Activated CD8-positive, alpha-beta memory T cell treated with anti-CD3 and anti-CD28 coated beads for 1 hour (primary cell): ENCODE results near the gene C1orf226.
"Not testable (repeated sequence)": the region's sequence is repeated elsewhere in the genome, so short reads cannot be mapped to it uniquely, and the experiment has no call there.

Source experiments
- DNase-seq, 2 donors: peaks; one replicate each; pipeline ENCODE4 v3.0.0-alpha.2; 2020; ENCODE audit warnings: low read depth in 1 of 2; ENCODE audit errors: extremely low read depth in 1 of 2

The C1orf226 gene, protein sequence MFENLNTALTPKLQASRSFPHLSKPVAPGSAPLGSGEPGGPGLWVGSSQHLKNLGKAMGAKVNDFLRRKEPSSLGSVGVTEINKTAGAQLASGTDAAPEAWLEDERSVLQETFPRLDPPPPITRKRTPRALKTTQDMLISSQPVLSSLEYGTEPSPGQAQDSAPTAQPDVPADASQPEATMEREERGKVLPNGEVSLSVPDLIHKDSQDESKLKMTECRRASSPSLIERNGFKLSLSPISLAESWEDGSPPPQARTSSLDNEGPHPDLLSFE

DNA sequence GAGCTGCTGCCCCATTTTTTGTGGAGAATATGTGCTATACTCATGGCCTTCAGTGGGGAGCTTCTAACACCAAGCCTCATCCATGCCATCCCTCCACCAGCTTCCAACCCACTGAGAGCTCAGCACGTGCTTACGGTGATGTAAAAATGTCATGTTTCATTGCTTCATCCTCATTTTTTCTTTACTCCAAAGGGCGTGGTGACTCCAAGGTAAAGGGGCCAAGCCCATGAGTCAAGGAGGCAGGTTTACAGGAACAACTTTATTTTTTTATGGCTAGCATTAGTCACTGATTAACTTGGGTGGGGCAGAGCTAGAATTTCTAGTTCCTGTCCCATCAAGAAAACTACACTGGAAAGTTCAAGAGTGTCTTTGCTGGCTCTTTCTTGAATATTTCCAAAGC is at the start of gene C1orf226:
Gene C1orf226, plus strand, starts transcription at position 346 of the 400 bp plus-strand sequence. CDS start 174 bp downstream, outside the sequence.
- no peak for DNase-seq

DNA sequence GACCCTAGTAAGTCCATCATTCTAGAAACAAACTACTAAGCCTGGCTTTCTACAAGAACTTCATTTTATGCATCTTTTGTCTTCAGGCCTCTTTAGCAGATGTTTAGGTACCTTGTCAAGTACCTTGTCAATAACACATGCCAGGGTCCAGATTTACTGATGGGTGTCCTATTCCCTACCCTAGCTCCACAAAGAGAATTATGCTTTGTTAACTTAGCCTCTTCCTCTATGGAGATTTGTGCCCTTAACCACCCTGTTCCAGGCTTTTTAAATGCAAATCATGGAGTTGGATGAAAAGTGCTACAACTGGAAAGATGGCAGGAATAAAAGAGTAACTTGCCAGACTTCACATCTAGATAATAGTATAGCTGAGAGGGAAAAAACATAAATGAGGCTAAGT is 47.5 kb upstream of the C1orf226 start:
- DNase-seq: no peak

DNA sequence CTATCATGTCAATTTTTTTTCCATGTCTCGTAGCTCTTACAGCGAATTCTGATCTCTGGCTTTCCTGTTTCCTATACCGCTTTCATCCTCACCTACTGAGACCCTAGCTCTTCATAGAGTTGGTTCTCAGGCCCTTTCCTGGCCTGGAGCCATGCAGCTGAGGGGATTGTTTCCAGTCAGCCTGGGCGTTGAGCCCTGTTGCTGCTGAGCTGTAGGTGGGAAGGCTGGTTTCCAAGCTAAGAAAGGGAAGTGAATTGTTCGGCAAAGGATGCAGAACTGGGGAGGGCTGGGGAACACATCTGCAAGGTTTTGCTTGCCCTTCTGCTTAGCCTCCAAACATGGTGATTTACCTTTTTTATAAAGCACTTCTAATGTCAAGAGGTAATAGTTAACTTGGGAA is 46.4 kb upstream of the C1orf226 start:
- DNase-seq: no peak

DNA sequence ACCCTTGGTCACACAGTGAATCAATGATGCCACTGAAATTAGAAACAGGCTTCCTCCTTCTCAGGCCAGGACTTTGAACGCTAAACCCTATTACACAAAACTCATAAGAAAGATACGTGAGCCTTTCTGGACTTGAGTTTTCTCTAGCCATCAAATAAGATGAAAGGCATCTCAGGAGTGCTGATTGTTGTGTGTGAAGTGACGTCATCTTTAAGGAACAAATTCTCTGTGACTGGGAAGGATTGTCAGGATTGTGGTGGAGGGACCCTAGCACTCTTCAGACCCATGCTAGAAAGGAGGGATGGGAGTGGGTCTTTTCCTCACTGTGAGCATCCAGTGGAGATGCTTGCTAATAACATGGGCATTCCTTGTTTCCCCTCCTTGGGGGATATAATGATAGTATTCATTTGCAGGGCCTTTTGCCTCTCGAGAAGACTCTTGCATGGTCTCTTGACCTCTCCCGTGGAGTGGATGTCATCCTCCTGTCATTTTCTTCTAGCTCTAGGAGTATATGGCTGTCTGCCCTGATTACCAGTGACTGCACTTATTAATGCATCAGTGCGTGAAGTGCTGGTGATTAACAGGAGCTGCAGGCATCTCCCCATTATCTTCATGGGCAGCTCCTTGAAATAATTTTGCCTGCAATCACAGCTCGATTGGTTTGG is 44.8 kb upstream of the C1orf226 start:
- no peak for DNase-seq

DNA sequence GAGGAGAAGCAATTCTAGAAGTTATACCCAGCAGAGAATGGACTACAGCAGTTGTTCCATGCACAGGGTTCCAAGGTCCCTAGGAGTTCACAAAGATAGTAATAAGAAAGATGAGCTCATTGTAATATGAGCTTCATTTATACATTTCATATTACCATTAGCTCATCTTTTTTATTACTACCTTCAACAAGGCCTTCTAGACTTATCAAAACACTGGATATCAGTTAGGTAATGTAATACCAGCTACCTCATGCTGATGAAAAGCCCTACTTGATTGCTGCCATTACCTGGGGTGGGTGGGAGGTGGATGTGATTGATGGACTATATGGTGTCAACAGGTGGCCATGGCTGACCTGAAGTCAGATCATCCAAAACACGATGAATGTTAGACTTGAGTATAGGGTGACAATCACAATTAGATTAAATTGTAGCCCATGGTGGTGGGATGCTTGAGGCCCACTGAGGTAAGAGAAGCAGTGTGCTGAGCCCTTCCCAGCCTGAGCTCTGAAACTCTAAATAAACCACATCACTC is 39.0 kb upstream of the C1orf226 start:
- no peak for DNase-seq

DNA sequence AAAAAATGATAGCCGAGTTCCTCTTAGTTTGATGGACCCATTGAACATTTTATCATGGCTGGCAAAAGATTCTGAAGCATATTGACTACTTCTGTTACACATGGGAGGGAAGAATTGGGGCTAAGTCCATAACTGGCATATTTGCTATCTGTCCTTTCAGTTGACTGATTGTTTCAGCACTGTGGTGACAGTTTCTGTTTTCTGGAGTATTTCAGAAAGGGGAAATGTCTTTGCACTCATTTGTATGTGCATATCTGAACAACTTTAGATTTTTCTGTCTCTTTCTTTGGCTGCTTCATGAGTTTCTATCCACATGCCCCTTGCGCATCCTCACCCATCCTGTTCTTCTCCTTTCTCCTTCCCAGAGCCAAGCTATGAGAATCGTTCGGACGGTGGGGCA is 38.1 kb upstream of the C1orf226 start:
- DNase-seq: no peak

DNA sequence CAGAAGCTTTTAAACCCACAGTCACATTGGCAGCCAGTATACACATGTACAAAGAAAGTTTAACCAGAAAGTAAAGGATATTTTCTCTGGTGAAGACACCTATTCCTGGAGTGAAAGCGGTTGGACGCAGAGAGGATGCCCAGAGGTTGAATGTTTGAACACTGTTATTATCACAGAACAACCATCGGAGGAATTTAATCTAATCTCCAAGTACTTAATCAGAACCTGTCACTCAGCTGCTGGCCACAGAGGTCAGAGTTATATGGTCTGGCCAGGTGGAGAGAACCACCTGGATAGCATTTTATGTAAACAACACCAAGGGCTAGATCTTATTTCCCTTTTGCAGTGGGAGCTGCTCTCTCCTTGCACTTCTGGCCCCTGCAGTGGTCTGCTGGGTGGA is 34.2 kb upstream of the C1orf226 start:
- DNase-seq: no peak

DNA sequence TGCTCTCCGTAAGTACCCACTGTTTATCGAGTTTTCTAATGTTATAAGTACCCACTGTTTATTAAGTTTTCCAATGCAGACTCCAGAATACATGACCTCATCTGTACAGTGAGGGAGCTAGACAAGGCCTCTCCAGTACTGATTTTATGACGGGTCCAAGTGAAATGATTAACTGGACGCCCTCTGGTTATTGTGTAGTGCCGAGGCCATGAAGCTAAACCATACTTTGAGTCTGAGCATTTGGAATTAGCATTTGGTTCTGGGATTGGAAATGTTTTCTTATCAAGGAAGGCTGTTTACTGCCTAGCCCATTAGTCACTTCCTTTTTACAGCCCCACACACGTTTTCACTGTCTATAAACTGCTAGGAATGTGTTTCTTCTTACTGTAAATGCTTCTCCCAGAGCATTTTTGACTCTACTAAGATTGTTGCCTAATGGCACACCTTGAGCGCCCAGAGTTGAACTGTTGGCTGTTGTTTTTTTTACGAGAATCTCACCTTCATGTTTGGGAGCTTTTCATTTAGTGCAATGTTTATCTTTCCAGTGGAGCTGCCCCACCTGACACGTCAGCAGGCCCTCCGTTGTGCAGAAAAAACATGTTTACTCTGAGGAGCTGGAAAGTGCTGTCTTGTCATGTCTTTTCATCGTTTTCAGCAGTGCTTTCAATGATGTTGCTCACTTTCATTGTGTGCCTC is 31.7 kb upstream of the C1orf226 start:
- DNase-seq: no peak

DNA sequence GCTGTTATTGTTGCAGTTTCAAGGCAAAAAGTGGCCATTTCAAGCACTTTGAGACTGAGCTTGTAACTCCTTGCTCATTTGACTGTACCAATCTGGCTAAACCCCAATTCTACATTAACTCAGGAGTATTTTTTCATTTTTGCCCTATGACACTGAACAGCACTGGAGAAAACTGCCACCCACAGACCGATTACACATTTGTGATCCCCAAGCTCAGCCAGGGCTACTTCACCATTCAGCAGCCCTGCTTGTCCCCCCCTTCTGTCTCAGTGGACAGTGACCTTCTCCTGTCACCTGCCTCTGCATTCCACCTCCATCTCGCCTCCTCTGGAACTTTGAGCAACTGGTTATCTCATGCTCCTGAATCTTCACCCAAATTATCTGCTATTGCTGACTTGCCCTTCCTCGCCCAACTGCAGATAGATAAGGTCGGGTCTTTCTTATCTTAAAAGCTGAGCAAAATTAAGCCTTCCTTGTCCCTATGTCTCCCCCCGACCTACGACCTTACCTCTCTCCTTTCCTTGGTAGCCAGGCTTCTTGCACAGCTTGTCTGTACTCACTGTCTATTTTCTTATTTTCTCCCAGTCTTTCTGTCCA is 30.2 kb upstream of the C1orf226 start:
- no peak for DNase-seq

DNA sequence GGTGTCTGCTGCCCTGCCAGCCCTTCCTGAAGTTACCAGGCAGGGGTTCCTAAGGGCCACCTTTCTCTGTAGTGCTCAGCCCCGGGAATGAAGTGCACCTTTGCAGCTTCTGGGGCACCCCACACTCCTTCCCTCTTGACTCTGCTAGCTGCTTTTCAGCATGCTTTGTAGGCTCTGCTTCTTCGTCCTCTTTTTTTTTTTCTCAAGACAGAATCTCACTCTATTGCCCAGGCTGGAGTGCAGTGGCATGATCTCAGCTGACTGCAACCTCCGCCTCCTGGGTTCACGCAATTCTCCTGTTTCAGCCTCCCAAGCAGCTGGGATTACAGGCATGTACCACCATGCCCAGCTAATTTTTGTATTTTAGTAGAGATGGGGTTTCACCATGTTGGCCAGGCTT is 29.7 kb upstream of the C1orf226 start:
- not testable (repeated sequence) for DNase-seq

DNA sequence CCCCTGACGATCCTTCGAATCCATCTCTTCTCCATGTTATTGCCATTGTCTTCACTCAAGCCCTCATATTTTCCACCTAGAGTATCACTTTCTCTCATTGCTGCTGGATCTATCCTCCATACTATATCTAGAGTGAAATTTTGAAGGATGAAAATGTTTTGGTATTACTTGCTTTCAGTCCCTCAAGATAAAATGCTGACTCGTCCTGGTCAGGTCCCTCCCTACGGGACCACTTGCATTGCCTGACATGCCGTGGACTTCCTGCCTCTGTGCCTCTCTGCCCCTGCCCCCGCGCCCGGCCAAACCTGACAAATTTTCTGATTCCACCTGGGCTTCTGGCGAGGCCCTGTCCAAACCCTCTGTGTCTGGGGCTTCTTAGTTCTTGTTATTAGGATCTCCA is 28.4 kb upstream of the C1orf226 start:
- no peak for DNase-seq

DNA sequence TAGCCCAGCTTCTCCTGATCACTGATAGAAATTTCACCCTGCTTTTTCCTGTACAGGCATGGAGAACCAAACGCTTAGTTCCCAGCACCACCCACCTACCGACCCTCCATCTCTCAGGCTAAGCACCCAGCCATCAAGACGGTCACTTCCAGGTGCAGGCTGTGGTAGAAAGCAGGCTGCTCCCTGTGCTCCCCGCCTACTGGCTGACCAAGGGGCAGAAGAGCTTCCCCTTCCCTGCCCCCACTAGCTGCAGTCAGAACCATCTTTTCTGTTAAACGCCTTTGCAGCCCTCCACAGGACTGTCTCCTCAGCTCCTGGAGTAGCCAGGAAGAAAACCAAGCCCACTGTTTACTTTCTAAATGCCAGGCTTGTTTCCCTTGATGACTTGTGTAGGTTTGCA is 27.8 kb upstream of the C1orf226 start:
- DNase-seq: no peak

DNA sequence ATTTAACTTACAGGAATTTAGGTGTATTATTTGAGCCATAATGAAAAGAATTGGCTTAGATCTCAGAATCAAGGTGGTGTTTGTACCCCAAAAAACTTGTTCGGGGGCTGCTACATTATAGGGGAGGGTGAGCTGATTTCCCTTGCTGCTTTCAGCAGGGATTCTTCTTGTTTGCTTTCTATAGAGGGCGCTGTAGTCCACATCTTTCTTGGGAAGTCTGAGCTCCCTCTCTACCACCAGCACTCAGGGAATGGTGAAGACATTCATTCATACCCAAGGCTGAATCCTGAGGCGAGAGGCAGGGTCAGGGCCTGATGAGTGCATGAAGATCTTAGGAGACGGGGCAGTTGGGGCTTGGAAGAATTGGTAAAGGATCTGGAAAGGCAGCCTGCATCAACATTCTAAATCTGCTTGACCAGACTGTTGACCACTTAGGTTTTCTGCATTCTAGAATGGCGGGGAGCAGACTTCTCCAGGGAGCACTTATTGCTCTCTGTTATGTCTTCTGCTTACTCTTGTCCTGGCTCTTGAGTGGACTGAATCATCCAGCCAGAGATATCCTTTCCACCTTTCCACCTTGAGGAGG is 23.8 kb upstream of the C1orf226 start:
- no peak for DNase-seq

DNA sequence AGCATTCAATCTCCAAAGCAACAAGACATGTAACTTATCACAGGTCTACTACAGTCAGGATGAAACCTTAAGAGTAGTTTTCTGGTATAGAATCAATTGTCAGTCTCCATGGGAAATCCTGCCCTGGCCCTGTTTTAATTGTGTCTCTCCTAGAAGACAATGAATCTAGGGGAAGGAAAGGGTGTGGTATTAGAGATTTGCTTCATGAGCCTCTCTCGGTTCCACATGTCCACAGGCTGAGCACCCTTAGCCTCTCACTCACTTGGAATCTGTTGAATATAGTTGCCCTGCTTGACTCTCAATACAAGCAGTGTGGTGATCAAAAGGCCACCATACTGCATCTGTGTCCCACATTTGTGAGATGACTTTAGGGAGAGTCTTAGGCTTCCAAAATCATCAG is 22.6 kb upstream of the C1orf226 start:
- DNase-seq: no peak

DNA sequence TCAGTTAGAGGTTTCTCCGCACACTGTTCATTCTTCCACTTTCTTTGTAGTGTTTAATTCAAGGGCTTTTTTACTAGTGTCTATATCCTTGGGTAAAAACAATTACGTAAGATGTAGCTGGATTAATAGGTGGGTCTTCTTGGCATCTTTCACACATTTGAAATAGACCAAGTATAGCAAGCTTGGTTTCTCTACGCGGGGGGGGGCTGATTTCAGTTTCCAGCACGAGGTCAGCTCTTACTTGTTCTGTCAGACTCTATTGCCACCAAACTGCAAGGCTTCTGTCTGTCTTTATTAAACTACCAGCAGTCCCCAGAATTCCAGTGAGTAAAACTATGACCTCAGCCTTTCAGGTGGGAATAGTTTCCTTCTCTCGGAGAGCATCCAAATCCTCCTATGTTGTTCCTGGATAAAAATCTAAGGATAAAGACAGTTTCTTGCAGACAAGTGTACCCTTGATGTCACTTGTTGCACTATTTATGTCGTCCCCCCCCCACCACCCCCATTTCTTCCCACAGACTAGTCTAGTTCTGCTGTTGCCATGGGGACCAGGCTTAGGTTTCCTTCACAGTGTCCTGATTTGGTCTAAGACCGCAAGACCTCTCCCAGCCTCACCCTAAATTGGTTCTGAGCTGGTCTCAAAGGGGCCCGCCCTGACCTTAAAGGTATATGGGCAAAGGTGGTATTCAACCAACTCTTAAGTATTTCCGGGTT is 21.8 kb upstream of the C1orf226 start:
- DNase-seq: no peak

DNA sequence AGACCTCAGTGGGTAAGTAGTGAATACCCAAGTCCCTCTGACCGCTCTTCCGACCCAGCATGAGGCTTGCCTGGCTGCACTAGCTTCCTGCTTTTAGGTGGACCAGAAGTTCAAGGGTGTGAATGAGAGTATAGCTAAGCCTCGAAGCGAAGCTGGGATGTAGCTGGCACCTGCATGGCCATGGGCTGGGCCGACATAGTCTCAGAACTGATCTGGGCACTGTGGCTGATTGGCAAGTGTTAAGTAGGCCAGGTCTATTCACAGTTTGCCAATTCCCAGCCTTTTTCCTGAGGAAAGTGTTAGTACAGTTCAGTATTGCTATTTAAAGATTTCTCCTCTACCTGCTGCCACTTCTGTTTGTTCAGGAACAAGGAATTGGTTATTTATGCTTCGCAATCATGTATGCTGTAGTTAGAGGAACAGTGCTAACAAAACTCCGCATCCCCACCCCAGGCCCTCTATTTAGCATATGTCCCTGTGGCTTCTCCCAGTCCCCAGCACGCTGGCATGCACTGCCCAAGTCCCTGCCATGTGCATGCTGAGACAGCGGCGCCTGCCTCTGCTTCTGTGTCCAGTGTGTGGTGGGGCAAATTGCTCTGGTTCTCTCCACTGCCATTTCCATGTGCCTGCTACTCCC is 21.2 kb upstream of the C1orf226 start:
- DNase-seq: no peak

DNA sequence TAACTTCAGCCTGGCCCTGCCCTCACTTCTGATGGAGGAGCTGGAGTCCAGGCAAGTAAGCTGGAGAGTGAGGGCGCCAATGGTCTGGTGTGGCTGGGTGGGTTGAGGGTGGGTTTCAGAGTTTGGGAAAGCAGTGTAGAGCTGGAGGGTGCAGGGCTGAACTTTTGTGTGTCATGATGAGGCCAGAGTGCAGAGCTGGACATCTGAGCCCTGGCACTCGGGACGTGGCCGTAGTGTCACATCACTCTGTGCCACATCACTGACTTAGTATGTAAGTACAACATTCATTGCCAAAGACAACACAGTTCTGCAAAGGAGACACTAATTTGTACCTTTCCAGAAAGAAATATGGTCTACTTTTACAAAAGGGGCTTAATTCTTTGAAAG is 20.7 kb upstream of the C1orf226 start:
- DNase-seq: no peak

DNA sequence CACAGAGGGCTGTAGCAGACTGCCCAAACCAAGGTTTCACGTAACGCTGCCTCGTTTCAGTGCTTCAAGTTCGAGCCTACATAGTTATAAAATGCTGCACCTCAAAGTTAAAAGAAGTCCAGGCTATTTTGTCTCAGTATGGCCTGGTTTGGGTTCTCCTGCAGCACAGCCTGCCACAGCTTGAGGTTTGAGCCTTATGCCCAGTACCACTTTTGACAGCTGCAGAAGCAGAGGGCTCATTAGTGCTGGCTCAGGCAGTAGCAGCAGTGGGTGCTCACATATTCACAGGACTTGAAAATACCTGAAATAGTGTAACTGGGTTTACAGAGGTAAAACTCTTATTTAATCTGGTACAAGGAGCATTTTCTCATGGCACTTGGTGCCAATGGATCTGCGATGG is 20.2 kb upstream of the C1orf226 start:
- no peak for DNase-seq

DNA sequence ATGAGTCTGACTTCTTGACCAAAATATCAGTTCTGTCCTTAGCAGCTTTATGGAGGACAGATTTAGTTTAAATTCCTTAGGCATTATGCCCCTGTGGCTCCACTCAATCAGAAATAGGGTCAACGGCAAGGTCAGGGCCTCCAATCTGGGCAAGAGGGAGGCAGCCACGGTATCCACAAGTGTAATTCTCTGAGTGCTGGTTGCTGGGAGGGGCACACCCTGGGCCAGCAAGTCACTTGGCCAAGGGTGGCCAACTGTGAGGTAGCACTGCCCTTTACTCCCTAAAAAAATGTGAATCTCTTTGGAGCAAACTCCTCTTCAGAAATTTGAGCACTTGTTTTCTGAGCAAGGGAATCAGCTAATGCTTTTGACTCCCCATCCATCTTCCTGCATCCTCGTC is 17.7 kb upstream of the C1orf226 start:
- DNase-seq: no peak

DNA sequence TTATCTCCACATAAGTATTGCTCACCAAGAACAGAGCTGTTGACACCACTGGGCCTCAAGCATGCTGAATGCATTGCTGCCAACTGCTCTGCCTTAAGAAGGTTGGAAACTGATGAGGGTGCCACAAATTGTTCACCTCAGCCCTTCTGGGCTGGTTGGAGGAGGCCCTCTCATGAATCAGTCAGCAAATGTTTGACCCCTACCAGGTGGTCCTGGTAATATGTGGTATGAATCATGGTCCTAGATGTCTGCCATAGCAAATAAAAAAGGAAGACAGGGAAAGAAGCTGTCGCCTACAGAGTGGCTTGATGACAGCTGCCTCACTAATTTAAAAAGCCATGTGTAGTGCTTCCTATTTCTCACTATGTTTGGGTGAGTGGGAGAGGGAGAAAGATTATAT is 17.0 kb upstream of the C1orf226 start:
- DNase-seq: no peak
